HFFc6 (cell line): ENCODE data around the gene ISYNA1. TPM values are rescaled to one million over a fixed set of nuclear protein-coding genes. Genes with fewer than 3 reads are reported as not detected.
A peak's percentile ranks its signal among the peaks of the same experiment; 100 is the strongest.

Experiments used
- DNase-seq: peaks from one replicate; pipeline ENCODE4 v3.0.0-alpha.2; 2018
- H3K27ac Mint-ChIP-seq: 2 replicates; pipeline ENCODE4 v1.8.0; 2020; ENCODE audit warnings: mild to moderate bottlenecking, mixed read lengths
- H3K27me3 Mint-ChIP-seq: 2 replicates; pipeline ENCODE4 v1.8.0; 2021; ENCODE audit warnings: mild to moderate bottlenecking, moderate library complexity, mixed read lengths; ENCODE audit not compliant: insufficient read depth
- H3K36me3 Mint-ChIP-seq: 2 replicates; pipeline ENCODE4 v1.8.0; 2021; ENCODE audit warnings: low read depth, mixed read lengths
- H3K4me1 Mint-ChIP-seq: 2 replicates; pipeline ENCODE4 v1.8.0; 2020; ENCODE audit warnings: low read depth, mixed read lengths
- H3K4me3 Mint-ChIP-seq: 2 replicates; pipeline ENCODE4 v1.8.0; 2020; ENCODE audit warnings: mild to moderate bottlenecking, moderate library complexity, mixed read lengths
- H3K9me3 Mint-ChIP-seq: 2 replicates; pipeline ENCODE4 v1.8.0; 2020; ENCODE audit warnings: mild to moderate bottlenecking, mixed read lengths
- CTCF ChIP-seq: fragments of 200-600 bp; sonication (generic); IDR thresholded peaks from 2 replicates; pipeline ENCODE4 v1.5.0; 2021; ENCODE audit warnings: antibody characterized with exemption, mild to moderate bottlenecking
- total RNA-seq, 6 experiments: library from RNA; stranded (reverse); fragmentation: NEBNext Ultra II Directional; extraction: Animal tissue kit (Norgen Biotek cat#: 25700); gene quantifications; 2 replicates in 1 of 6; 3 replicates in 5 of 6; pipeline ENCODE4 v1.2.3, GENCODE V29; 2021

Gene ISYNA1
- total RNA-seq, 6 experiments from 2014 or later: 2.3 to 3.7 (median 3.2) TPM

- TF ChIP-seq CTCF: no peak
- H3K27ac Mint-ChIP-seq: peak overlapping the region; percentile 65
- peaks cover 72% of the 10 kb centered on the region for H3K4me1 Mint-ChIP-seq
- no peak for DNase-seq
- no peaks in the 10 kb centered on the region for H3K36me3 Mint-ChIP-seq
- H3K27me3 Mint-ChIP-seq: peaks cover 4% of the 10 kb centered on the region
- peak overlapping the region; percentile 96 for H3K4me3 Mint-ChIP-seq
- H3K9me3 Mint-ChIP-seq: no peaks in the 10 kb centered on the region
Observed at GRCh38 chr19:18421371-18421959, 16.5 kb downstream of the ISYNA1 start.

- H3K9me3 Mint-ChIP-seq: no peaks in the 10 kb centered on the region
- peaks cover 72% of the 10 kb centered on the region for H3K4me1 Mint-ChIP-seq
- DNase-seq: no peak
- no peak for TF ChIP-seq CTCF
- peak overlapping the region; percentile 80 for H3K27ac Mint-ChIP-seq
- H3K4me3 Mint-ChIP-seq: peak overlapping the region; percentile 96
- H3K27me3 Mint-ChIP-seq: peaks cover 4% of the 10 kb centered on the region
- H3K36me3 Mint-ChIP-seq: no peaks in the 10 kb centered on the region
Observed at GRCh38 chr19:18420930-18421329, 17.0 kb downstream of the ISYNA1 start.

- Mint-ChIP-seq H3K27me3 (peaks cover 4% of the 10 kb centered on the region), H3K4me3 (peak overlapping the region; percentile 96), H3K27ac (peak overlapping the region; percentile 80)
Observed at GRCh38 chr19:18419699-18420460, 18.1 kb downstream of the ISYNA1 start.

GRCh38 chr19:18419195-18419698 lies 18.7 kb downstream of the ISYNA1 start, which contains the start of gene SSBP4:
Gene SSBP4, plus strand, starts transcription at chr19:18419398. Its CDS starts 251 bp downstream, at chr19:18419649.
- peaks cover 7% of the 10 kb centered on the region for H3K27me3 Mint-ChIP-seq
- peak; percentile 51 for TF ChIP-seq CTCF
- H3K27ac Mint-ChIP-seq: peak within 1 kb of the TSS; percentile 96
- H3K4me3 Mint-ChIP-seq: peak within 1 kb of the TSS; percentile 96
- H3K9me3 Mint-ChIP-seq: no peaks in the 10 kb centered on the region
- no peaks in the 10 kb centered on the region for H3K36me3 Mint-ChIP-seq
- H3K4me1 Mint-ChIP-seq: peaks cover 79% of the 10 kb centered on the region
- DNase-seq: peak; percentile 57

More at GRCh38 chr19:18419699-18420460, 18.1 kb downstream of the ISYNA1 start:
- H3K9me3 Mint-ChIP-seq: no peaks in the 10 kb centered on the region
- no peak; the same call in 1 of the 2 replicates for TF ChIP-seq CTCF
- no peak for DNase-seq
- peaks cover 73% of the 10 kb centered on the region for H3K4me1 Mint-ChIP-seq
- no peaks in the 10 kb centered on the region for H3K36me3 Mint-ChIP-seq

- Mint-ChIP-seq H3K36me3 (no peaks in the 10 kb centered on the region), H3K4me1 (peaks cover 78% of the 10 kb centered on the region)
- DNase-seq: peak; percentile 30
Observed at GRCh38 chr19:18418483-18419194, 19.3 kb downstream of the ISYNA1 start.

More at GRCh38 chr19:18418483-18419194, 19.3 kb downstream of the ISYNA1 start:
- H3K27ac Mint-ChIP-seq: peak overlapping the region; percentile 96
- no peak for TF ChIP-seq CTCF
- H3K27me3 Mint-ChIP-seq: peaks cover 9% of the 10 kb centered on the region
- no peaks in the 10 kb centered on the region for H3K9me3 Mint-ChIP-seq
- peak overlapping the region; percentile 80 for H3K4me3 Mint-ChIP-seq
